ENCODE data around the gene TLN1.

Gene TLN1

GRCh38 chr9:35682051-35682450 is 49.9 kb downstream of the TLN1 start:
- Histone ChIP-seq H3K4me1 (ENCODE audit: control insufficient read depth, insufficient read depth, low read length) (no peaks in the 10 kb centered on the region), H3K36me3 (ENCODE audit: control insufficient read depth in 2 of 2, insufficient read depth in 1 of 2, low read length in 2 of 2) (peaks cover 0 to 32% of the 10 kb centered on the region in 2 experiments; a peak in 1 of 3 replicates), H3K4me3 (ENCODE audit: low read depth, low read length) (no peak overlapping the region), H3K9me3 (ENCODE audit: control insufficient read depth, insufficient read depth, low read depth, low read length) (no peaks in the 10 kb centered on the region), H3K27ac (ENCODE audit: extremely low read depth, low read depth, low read length) (no peak overlapping the region)
- TF ChIP-seq ZNF140 (tag by site-specific recombination; IDR thresholded peaks at IDR 0.05), result no peak
- CTCF ChIA-PET, result interaction anchor here (0.7 kb wide), 1 partner anchor 17 kb away, joined by 4 read pairs; the partner anchor contains the start of gene ARHGEF39
- POLR2A ChIA-PET, result no interaction called here

DNA sequence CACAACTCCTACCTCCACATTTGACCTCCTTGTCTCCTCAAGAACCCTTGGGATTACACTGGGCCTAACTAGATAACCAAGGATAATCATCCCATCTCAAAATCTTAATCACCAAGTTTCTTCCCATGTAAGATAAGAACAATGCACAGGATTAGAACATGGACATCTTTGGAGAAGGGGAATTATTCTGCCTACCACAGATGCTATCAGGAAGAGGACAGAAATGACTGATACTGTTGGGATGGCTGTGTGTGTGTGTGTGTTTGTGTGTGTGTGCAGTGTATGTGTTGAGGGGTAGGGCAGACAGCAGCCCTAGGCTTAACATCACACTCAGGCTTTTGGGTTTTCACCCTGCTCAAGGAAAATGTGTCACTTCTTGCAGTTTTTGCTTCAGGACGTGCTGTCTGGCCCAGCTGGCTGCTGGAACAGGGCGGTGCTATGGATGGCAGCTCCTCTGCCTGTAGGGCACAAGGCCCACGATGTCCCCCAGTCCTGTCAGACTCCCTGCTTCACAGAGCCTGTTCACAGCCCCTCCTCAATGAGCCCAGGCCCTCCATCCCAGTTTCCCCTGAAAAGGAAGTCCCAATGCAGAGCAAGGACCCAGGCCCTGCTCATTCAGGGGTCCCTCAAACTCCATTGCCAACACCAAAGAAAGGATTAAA is 50.5 kb downstream of the TLN1 start:
- H3K9me3 ChIP-seq (ENCODE audit: control insufficient read depth, insufficient read depth, low read depth, low read length), result no peaks in the 10 kb centered on the region
- no peak for TF ChIP-seq ZNF433 (tag by site-specific recombination; IDR thresholded peaks at IDR 0.05; ENCODE audit: low read depth)
- 0 out of 2 replicates have a peak, but pooled peaks have one; percentile 25 for TF ChIP-seq ZSCAN4 (tag by site-specific recombination; IDR thresholded peaks at IDR 0.05)
- peaks cover 0 to 32% of the 10 kb centered on the region in 2 experiments; a peak in 1 of 3 replicates for H3K36me3 ChIP-seq (ENCODE audit: control insufficient read depth in 2 of 2, insufficient read depth in 1 of 2, low read length in 2 of 2)
- H3K27ac ChIP-seq (ENCODE audit: extremely low read depth, low read depth, low read length), result no peak overlapping the region
- no peak overlapping the region for H3K4me3 ChIP-seq (ENCODE audit: low read depth, low read length)
- POLR2A ChIA-PET, result interaction anchor here (1.2 kb wide), 1 partner anchor 9 kb away, joined by 4 read pairs; no protein-coding TSS in a partner anchor
- CTCF ChIA-PET, result no interaction called here
- H3K4me1 ChIP-seq (ENCODE audit: control insufficient read depth, insufficient read depth, low read length), result no peaks in the 10 kb centered on the region

- no peaks in the 10 kb centered on the region for H3K4me1 ChIP-seq (ENCODE audit: control insufficient read depth, insufficient read depth, low read length)
- POLR2A ChIA-PET, result interaction anchor here (0.9 to 1.5 kb wide), 3 partner anchors 10 to 48 kb away, joined by 3 to 4 read pairs (median 4); no protein-coding TSS in a partner anchor
- no peak overlapping the region for H3K27ac ChIP-seq (ENCODE audit: extremely low read depth, low read depth, low read length)
- no peak overlapping the region for H3K4me3 ChIP-seq (ENCODE audit: low read depth, low read length)
- no peak for TF ChIP-seq ZNF610 (tag by site-specific recombination; IDR thresholded peaks at IDR 0.05; ENCODE audit: borderline replicate concordance)
- TF ChIP-seq ZNF175 (tag by site-specific recombination; IDR thresholded peaks at IDR 0.05), result no peak
- TF ChIP-seq ZIC2 (tag by site-specific recombination; IDR thresholded peaks at IDR 0.05), result no peak
- TF ChIP-seq, protein P1, sequence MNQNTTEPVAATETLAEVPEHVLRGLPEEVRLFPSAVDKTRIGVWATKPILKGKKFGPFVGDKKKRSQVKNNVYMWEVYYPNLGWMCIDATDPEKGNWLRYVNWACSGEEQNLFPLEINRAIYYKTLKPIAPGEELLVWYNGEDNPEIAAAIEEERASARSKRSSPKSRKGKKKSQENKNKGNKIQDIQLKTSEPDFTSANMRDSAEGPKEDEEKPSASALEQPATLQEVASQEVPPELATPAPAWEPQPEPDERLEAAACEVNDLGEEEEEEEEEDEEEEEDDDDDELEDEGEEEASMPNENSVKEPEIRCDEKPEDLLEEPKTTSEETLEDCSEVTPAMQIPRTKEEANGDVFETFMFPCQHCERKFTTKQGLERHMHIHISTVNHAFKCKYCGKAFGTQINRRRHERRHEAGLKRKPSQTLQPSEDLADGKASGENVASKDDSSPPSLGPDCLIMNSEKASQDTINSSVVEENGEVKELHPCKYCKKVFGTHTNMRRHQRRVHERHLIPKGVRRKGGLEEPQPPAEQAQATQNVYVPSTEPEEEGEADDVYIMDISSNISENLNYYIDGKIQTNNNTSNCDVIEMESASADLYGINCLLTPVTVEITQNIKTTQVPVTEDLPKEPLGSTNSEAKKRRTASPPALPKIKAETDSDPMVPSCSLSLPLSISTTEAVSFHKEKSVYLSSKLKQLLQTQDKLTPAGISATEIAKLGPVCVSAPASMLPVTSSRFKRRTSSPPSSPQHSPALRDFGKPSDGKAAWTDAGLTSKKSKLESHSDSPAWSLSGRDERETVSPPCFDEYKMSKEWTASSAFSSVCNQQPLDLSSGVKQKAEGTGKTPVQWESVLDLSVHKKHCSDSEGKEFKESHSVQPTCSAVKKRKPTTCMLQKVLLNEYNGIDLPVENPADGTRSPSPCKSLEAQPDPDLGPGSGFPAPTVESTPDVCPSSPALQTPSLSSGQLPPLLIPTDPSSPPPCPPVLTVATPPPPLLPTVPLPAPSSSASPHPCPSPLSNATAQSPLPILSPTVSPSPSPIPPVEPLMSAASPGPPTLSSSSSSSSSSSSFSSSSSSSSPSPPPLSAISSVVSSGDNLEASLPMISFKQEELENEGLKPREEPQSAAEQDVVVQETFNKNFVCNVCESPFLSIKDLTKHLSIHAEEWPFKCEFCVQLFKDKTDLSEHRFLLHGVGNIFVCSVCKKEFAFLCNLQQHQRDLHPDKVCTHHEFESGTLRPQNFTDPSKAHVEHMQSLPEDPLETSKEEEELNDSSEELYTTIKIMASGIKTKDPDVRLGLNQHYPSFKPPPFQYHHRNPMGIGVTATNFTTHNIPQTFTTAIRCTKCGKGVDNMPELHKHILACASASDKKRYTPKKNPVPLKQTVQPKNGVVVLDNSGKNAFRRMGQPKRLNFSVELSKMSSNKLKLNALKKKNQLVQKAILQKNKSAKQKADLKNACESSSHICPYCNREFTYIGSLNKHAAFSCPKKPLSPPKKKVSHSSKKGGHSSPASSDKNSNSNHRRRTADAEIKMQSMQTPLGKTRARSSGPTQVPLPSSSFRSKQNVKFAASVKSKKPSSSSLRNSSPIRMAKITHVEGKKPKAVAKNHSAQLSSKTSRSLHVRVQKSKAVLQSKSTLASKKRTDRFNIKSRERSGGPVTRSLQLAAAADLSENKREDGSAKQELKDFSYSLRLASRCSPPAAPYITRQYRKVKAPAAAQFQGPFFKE (tag by site-specific recombination; IDR thresholded peaks at IDR 0.05; ENCODE audit: borderline replicate concordance), result no peak
- TF ChIP-seq ZNF549 (tag by site-specific recombination; IDR thresholded peaks at IDR 0.05), result no peak
- TF ChIP-seq HOXA7 (CRISPR knock-in tag; IDR thresholded peaks at IDR 0.05; ENCODE audit: borderline replicate concordance), result no peak
- TF ChIP-seq AEBP2 (tag by site-specific recombination; IDR thresholded peaks at IDR 0.05; ENCODE audit: borderline replicate concordance), result no peak
- no peak for TF ChIP-seq ZNF211 (tag by site-specific recombination; IDR thresholded peaks at IDR 0.05; ENCODE audit: low read depth)
- no peak for TF ChIP-seq ZNF843 (tag by site-specific recombination; IDR thresholded peaks at IDR 0.05)
- no peak for TF ChIP-seq TRIM28 (IDR thresholded peaks at IDR 0.05; ENCODE audit: borderline replicate concordance, low read length)
- TF ChIP-seq ZNF223 (tag by site-specific recombination; IDR thresholded peaks at IDR 0.05), result no peak
- TF ChIP-seq ZNF292 (tag by site-specific recombination; IDR thresholded peaks at IDR 0.05; ENCODE audit: borderline replicate concordance, low read depth), result no peak
- no peak for TF ChIP-seq ZNF596 (tag by site-specific recombination; IDR thresholded peaks at IDR 0.05)
- H3K36me3 ChIP-seq (ENCODE audit: control insufficient read depth in 2 of 2, insufficient read depth in 1 of 2, low read length in 2 of 2), result peaks cover 0 to 31% of the 10 kb centered on the region in 2 experiments; a peak in 1 of 3 replicates
- CTCF ChIA-PET, result interaction anchor here (0.6 to 1.6 kb wide), 3 partner anchors 16 to 50 kb away, joined by 3 to 14 read pairs (median 3); no protein-coding TSS in a partner anchor
- no peaks in the 10 kb centered on the region for H3K9me3 ChIP-seq (ENCODE audit: control insufficient read depth, insufficient read depth, low read depth, low read length)
These were observed 51.5 kb downstream of the TLN1 start for GRCh38 chr9:35680331-35681105.
